Fibroblast of lung (primary cell): ENCODE results near the gene CSH2. TPM values are rescaled to one million over a fixed set of nuclear protein-coding genes. Genes with fewer than 3 reads are reported as not detected.
"Not testable (repeated sequence)": the region's sequence is repeated elsewhere in the genome, so short reads cannot be mapped to it uniquely, and the experiment has no call there.

Experiments used
- DNase-seq, 2 donors: peaks; one replicate each; pipeline versions ENCODE4 v3.0.0 to v3.0.0-alpha.2; 2010; ENCODE audit warnings: low read depth in 2 of 2
- H2AFZ ChIP-seq: 2 replicates; pipeline ENCODE4 v1.5.1; 2012; ENCODE audit warnings: low read length, control low read depth, inconsistent platforms
- H3K27ac ChIP-seq: 2 replicates; pipeline ENCODE4 v1.5.1; 2011; ENCODE audit warnings: low read length, control low read depth; ENCODE audit not compliant: insufficient read depth
- H3K27me3 ChIP-seq: 2 replicates; pipeline ENCODE4 v1.5.1; 2011; ENCODE audit warnings: mild to moderate bottlenecking, low read length; ENCODE audit not compliant: control insufficient read depth, insufficient read depth
- H3K36me3 ChIP-seq: 2 replicates; pipeline ENCODE4 v1.5.1; 2011; ENCODE audit warnings: low read length; ENCODE audit not compliant: control insufficient read depth, insufficient read depth
- H3K4me1 ChIP-seq: 2 replicates; pipeline ENCODE4 v1.5.1; 2011; ENCODE audit warnings: low read length; ENCODE audit not compliant: control insufficient read depth, insufficient read depth; ENCODE audit errors: extremely low read depth
- H3K4me2 ChIP-seq: 2 replicates; pipeline ENCODE4 v1.5.1; 2011; ENCODE audit warnings: low read length, control low read depth; ENCODE audit not compliant: insufficient read depth; ENCODE audit errors: extremely low read depth
- H3K4me3 ChIP-seq, 4 experiments: fragments of 200-600 bp in 1 of 4; sonication (generic) in 1 of 4; replicated peaks in 1 of 4; 2 replicates each; pipeline ENCODE4 v1.5.1; 2011 to 2016; ENCODE audit warnings: low read length in 4 of 4, low read depth in 3 of 4, mild to moderate bottlenecking in 3 of 4, control low read depth in 2 of 4, inconsistent platforms in 1 of 4, mixed read lengths in 1 of 4; ENCODE audit not compliant: insufficient read depth in 1 of 4; ENCODE audit errors: control extremely low read depth in 1 of 4
- H3K79me2 ChIP-seq: 2 replicates; pipeline ENCODE4 v1.5.1; 2012; ENCODE audit warnings: mild to moderate bottlenecking, low read length, inconsistent platforms; ENCODE audit not compliant: control insufficient read depth, insufficient read depth
- H3K9ac ChIP-seq: 2 replicates; pipeline ENCODE4 v1.5.1; 2011; ENCODE audit warnings: mild to moderate bottlenecking, low read length, control low read depth; ENCODE audit not compliant: insufficient read depth
- H3K9me3 ChIP-seq: 2 replicates; pipeline ENCODE4 v1.5.1; 2012; ENCODE audit warnings: low read depth, low read length; ENCODE audit not compliant: control insufficient read depth, insufficient read depth
- H4K20me1 ChIP-seq: 2 replicates; pipeline ENCODE4 v1.5.1; 2011; ENCODE audit warnings: low read length; ENCODE audit not compliant: control insufficient read depth, insufficient read depth; ENCODE audit errors: extremely low read depth
- CTCF ChIP-seq, 2 donors: IDR thresholded peaks in 1 of 2; conservative IDR thresholded peaks in 1 of 2; 1 replicate in 1 of 2; 2 replicates in 1 of 2; pipeline ENCODE4 v1.5.1; 2011 to 2012; ENCODE audit warnings: low read length in 2 of 2, control low read depth in 1 of 2, inconsistent platforms in 1 of 2, low read depth in 1 of 2, mild to moderate bottlenecking in 1 of 2
- EZH2 ChIP-seq: IDR thresholded peaks from 2 replicates; pipeline ENCODE4 v1.5.1; 2012; ENCODE audit warnings: low read length, control low read depth, mild to moderate bottlenecking; ENCODE audit errors: missing control alignments
- polyA plus RNA-seq, 2 donors: library from polyadenylated mRNA; depleted of rRNA in 1 of 2; stranded (reverse) in 1 of 2; unstranded in 1 of 2; fragments of >200 nt; gene quantifications; 2 replicates each; pipeline ENCODE4 v1.2.1, GENCODE V29; 2011 to 2012; ENCODE audit warnings: missing spikeins in 1 of 2
- total RNA-seq: library from RNA; depleted of rRNA; stranded (reverse); fragments of >200 nt; gene quantifications from 2 replicates; pipeline ENCODE4 v1.2.1, GENCODE V29; 2014

The CSH2 gene
- total and polyA plus RNA-seq, 2 donors (not counting 1 experiment from before 2014, with no cell fraction given), result not detected

DNA sequence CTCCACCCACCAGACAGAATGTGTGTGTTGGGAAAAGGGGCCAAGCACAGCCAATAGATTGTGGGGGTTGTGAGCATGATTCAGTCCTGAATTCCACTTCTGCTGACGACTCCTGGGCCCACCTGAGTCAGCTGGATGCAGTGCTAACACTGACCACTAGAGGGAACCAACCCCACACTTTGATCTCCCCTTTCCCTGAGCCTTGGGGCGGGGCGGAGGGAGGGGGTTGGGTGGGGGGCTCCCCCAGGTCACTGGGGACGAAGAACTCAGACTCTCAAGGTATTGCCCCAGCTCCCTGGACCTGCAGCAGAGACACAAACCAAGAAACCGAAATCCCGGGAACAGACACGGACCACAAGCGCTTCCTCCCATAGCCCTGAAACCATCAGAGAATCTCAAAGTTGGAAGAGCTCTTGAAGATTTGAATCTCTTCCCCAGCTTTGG, 38.2 kb upstream of the CSH2 start:
- Histone ChIP-seq H3K9me3 (no peaks in the 10 kb centered on the region), H3K4me3 (no peak overlapping the region), H3K27me3 (peaks cover 3% of the 10 kb centered on the region), H4K20me1 (no peaks in the 10 kb centered on the region), H3K4me2 (no peak overlapping the region), H3K79me2 (no peaks in the 10 kb centered on the region), H2AFZ (no peak overlapping the region), H3K4me1 (no peaks in the 10 kb centered on the region), H3K36me3 (no peaks in the 10 kb centered on the region), H3K27ac (no peak overlapping the region), H3K9ac (no peak overlapping the region)
- TF ChIP-seq EZH2 (no peak), CTCF (conservative IDR thresholded peaks at IDR 0.05 in 1 of 2, IDR thresholded peaks at IDR 0.05 in 1 of 2; ENCODE audit: low read depth in 1 of 2, low read length in 2 of 2) (peak; percentile 57 to 72)
- peak; percentile 4 to 5 for DNase-seq

DNA sequence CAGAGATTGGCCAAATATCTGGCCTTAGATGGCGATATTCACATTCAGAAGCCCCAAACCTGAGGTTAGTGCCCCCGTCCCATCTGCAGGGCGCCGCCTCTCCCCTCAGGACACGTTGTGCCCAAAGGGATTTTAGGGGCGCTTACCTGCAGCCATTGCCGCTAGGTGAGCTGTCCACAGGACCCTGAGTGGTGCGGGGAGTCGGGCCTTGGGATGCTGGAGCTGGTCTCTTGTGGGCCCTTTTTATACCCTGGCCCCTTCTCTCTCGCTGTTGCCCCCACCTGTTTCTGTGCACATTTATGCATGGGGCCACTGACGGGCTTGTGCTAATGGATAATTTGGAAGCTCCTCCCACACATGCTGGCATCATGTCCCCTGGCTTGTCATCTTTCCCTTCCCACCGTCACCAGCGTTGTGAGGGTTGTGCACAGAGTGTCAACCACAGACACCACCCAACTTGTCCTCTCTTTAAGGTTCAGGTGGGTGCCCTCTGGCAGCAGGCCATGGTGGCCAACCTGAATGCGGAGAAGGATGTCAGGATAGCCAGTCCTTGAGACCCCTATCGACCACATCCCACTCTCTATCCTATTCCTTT, 37.7 kb upstream of the CSH2 start, which contains the start of gene CSHL1:
Gene CSHL1, minus strand, starts transcription at position 218 of the 595 bp plus-strand sequence. Its CDS starts 62 bp downstream, at position 156.
- H3K4me1 ChIP-seq, result no peaks in the 10 kb centered on the region
- H3K4me2 ChIP-seq, result no peak within 1 kb of the TSS
- peaks cover 3% of the 10 kb centered on the region for H3K27me3 ChIP-seq
- no peaks in the 10 kb centered on the region for H4K20me1 ChIP-seq
- TF ChIP-seq CTCF (conservative IDR thresholded peaks at IDR 0.05 in 1 of 2, IDR thresholded peaks at IDR 0.05 in 1 of 2; ENCODE audit: low read depth in 1 of 2, low read length in 2 of 2) (no peak), EZH2 (no peak)
- H2AFZ ChIP-seq, result no peak within 1 kb of the TSS
- no peaks in the 10 kb centered on the region for H3K36me3 ChIP-seq
- H3K4me3 ChIP-seq, result no peak within 1 kb of the TSS
- H3K9me3 ChIP-seq, result no peaks in the 10 kb centered on the region
- no peak for DNase-seq
- no peak within 1 kb of the TSS for H3K27ac ChIP-seq
- no peak within 1 kb of the TSS for H3K9ac ChIP-seq
- H3K79me2 ChIP-seq, result no peaks in the 10 kb centered on the region

DNA sequence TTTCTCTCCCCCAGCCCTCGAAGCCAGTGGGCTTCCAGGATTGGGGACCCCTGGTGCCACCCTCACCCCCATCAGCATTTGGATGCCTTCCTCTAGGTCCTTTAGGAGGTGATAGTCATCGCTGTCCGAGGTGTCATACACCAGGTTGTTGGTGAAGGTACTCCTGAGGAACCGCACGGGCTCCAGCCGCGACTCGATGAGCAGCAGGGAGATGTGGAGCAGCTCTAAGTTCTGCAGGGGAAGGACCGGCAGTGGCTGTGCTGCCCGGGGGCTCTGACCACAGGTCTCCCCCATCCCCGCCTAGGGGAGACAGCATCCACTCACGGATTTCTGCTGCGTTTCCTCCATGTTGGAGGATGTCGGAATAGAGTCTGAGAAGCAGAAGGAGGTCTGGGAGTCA, 36.6 kb upstream of the CSH2 start:
- Histone ChIP-seq H3K4me3 (no peak overlapping the region), H4K20me1 (no peaks in the 10 kb centered on the region), H3K27ac (no peak overlapping the region), H3K4me2 (no peak overlapping the region), H3K9ac (no peak overlapping the region), H3K9me3 (no peaks in the 10 kb centered on the region), H2AFZ (no peak overlapping the region), H3K36me3 (no peaks in the 10 kb centered on the region), H3K27me3 (peaks cover 3% of the 10 kb centered on the region), H3K4me1 (no peaks in the 10 kb centered on the region), H3K79me2 (no peaks in the 10 kb centered on the region)
- TF ChIP-seq CTCF (conservative IDR thresholded peaks at IDR 0.05 in 1 of 2, IDR thresholded peaks at IDR 0.05 in 1 of 2; ENCODE audit: low read depth in 1 of 2, low read length in 2 of 2) (no peak), EZH2 (no peak)
- DNase-seq, result no peak

- H3K27me3 ChIP-seq, H3K4me1 ChIP-seq, H3K9me3 ChIP-seq, H3K9ac ChIP-seq, H2AFZ ChIP-seq, H3K4me3 ChIP-seq, H3K27ac ChIP-seq, H3K4me2 ChIP-seq, DNase-seq, H3K79me2 ChIP-seq, H4K20me1 ChIP-seq, H3K36me3 ChIP-seq: not testable (repeated sequence)
Measured at GRCh38 chr17:63909586-63909985, 36.1 kb upstream of the CSH2 start.
